Smooth muscle cell (in vitro differentiated cells): ENCODE measurements around the gene RNF130. TPM values are rescaled to one million over a fixed set of nuclear protein-coding genes. Genes with fewer than 3 reads are reported as not detected.

ENCODE experiments used
- DNase-seq: peaks from one replicate; lab custom pipeline; 2025; ENCODE audit not compliant: unreplicated experiment; lab: John Stamatoyannopoulos, UW
- H2AFZ ChIP-seq: fragments of 200-600 bp; sonication (generic); 2 replicates; pipeline ENCODE4 v1.6.0; 2016; ENCODE audit warnings: antibody characterized with exemption, low read depth, mild to moderate bottlenecking
- H3F3A ChIP-seq: fragments of 200-600 bp; sonication (generic); 2 replicates; pipeline ENCODE4 v1.6.0; 2017; ENCODE audit warnings: antibody characterized with exemption, low read depth
- H3K27ac ChIP-seq: fragments of 200-600 bp; sonication (generic); 2 replicates; pipeline ENCODE4 v1.5.1; 2016; ENCODE audit warnings: low read depth, mild to moderate bottlenecking
- H3K27me3 ChIP-seq: fragments of 200-600 bp; sonication (generic); 2 replicates; pipeline ENCODE4 v1.6.1; 2016; ENCODE audit warnings: low read depth, mild to moderate bottlenecking
- H3K36me3 ChIP-seq: fragments of 200-600 bp; sonication (generic); 2 replicates; pipeline ENCODE4 v1.5.1; 2016; ENCODE audit warnings: low read depth
- H3K4me1 ChIP-seq: fragments of 200-600 bp; sonication (generic); 2 replicates; pipeline ENCODE4 v1.5.1; 2016; ENCODE audit warnings: low read depth
- H3K4me2 ChIP-seq: fragments of 200-600 bp; sonication (generic); 2 replicates; pipeline ENCODE4 v1.6.0; 2016; ENCODE audit warnings: mild to moderate bottlenecking
- H3K4me3 ChIP-seq: fragments of 200-600 bp; sonication (generic); 2 replicates; pipeline ENCODE4 v1.5.1; 2016; ENCODE audit warnings: mild to moderate bottlenecking
- H3K79me2 ChIP-seq: fragments of 200-600 bp; sonication (generic); 2 replicates; pipeline ENCODE4 v1.6.0; 2016; ENCODE audit warnings: low read depth, mild to moderate bottlenecking
- H3K9ac ChIP-seq: fragments of 200-600 bp; sonication (generic); 2 replicates; pipeline ENCODE4 v1.6.0; 2016; ENCODE audit warnings: low read depth
- H3K9me3 ChIP-seq: fragments of 200-600 bp; sonication (generic); replicated peaks from 2 replicates; pipeline ENCODE4 v1.5.1; 2016; ENCODE audit warnings: low read depth
- H4K20me1 ChIP-seq: fragments of 200-600 bp; sonication (generic); 2 replicates; pipeline ENCODE4 v1.6.0; 2016; ENCODE audit warnings: low read depth
- WGBS: methylation state at CpG from one replicate; pipeline ENCODE4 v1.1.7; 2016; ENCODE audit warnings: low lambda C conversion rate; 5-methylcytosine and 5-hydroxymethylcytosine counted together
- polyA plus RNA-seq: library from polyadenylated mRNA; unstranded; fragments of >200 nt; fragmentation: Nextera tagmentation; extraction: Ambion mirVana; gene quantifications from 2 replicates; pipeline ENCODE4 v1.2.1, GENCODE V29; 2016
- total RNA-seq: library from RNA; depleted of rRNA; stranded (reverse); fragments of >200 nt; gene quantifications from 2 replicates; pipeline ENCODE4 v1.2.3, GENCODE V29; 2014
- TF ChIP-seq, protein P1 (sequence below): fragments of 200-600 bp; sonication (generic); IDR thresholded peaks from 2 replicates; pipeline ENCODE4 v1.5.1; 2017; ENCODE audit warnings: borderline replicate concordance, mild to moderate bottlenecking, antibody characterized with exemption; ENCODE audit not compliant: insufficient read depth, poor library complexity, severe bottlenecking

RNF130 gene
- total and polyA plus RNA-seq, 2 experiments from 2014 or later: 32.4 to 37.5 TPM

DNA sequence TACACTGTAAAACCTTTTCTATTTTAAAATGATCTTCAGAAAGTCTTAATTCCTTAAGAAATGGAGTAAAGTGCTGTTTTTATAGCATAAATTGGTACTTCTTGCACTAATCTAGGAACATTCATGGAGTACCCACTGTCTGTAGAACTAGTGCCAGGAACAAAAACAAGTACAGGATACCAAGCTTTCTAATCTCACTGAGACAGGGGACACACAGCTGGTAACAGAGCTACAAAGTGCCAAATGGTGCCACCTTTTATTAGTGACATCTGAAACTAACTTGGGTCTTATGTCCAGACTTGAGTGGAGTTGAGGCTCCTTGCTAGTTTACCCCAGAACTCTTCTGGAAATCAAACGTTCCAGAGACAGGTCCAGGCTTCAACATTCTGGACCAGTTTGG, 57.9 kb downstream of the RNF130 start:
- Histone ChIP-seq H3K36me3 (no peaks in the 10 kb centered on the region), H2AFZ (no peak overlapping the region), H3K4me2 (no peak overlapping the region), H3K4me1 (no peaks in the 10 kb centered on the region), H3K9me3 (no peaks in the 10 kb centered on the region), H4K20me1 (peaks cover under 1% of the 10 kb centered on the region), H3F3A (no peaks in the 10 kb centered on the region), H3K27me3 (no peaks in the 10 kb centered on the region), H3K9ac (no peak overlapping the region), H3K79me2 (no peaks in the 10 kb centered on the region), H3K4me3 (no peak overlapping the region), H3K27ac (no peak overlapping the region)
- DNase-seq: no peak
- TF ChIP-seq, protein P1, sequence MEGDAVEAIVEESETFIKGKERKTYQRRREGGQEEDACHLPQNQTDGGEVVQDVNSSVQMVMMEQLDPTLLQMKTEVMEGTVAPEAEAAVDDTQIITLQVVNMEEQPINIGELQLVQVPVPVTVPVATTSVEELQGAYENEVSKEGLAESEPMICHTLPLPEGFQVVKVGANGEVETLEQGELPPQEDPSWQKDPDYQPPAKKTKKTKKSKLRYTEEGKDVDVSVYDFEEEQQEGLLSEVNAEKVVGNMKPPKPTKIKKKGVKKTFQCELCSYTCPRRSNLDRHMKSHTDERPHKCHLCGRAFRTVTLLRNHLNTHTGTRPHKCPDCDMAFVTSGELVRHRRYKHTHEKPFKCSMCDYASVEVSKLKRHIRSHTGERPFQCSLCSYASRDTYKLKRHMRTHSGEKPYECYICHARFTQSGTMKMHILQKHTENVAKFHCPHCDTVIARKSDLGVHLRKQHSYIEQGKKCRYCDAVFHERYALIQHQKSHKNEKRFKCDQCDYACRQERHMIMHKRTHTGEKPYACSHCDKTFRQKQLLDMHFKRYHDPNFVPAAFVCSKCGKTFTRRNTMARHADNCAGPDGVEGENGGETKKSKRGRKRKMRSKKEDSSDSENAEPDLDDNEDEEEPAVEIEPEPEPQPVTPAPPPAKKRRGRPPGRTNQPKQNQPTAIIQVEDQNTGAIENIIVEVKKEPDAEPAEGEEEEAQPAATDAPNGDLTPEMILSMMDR: no peak
- 70% methylated on average over 1 of the region's 1 CpG for WGBS

DNA sequence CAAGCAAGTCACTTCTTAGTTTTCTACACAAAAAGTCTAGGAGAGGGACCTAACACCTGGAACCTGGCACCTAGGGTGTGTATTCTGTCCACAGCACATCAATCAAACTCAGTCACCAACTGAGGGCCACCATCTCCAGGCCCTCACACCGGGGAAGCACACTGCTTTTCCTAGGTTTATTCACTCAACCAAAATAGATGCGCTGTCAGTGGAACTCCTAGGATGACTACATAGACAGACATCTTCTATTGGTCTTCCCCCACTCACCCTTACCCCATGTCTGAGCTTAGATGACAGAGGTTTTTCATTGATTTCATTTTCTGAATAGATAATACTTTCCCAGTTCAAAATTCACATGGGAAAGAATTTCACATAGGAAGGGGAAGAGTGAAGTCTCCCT, 59.2 kb downstream of the RNF130 start:
- 100% methylated on average over 2 of the region's 2 CpGs for WGBS
- peaks cover 7% of the 10 kb centered on the region for H3K4me1 ChIP-seq
- TF ChIP-seq, protein P1: no peak
- no peak overlapping the region for H3K4me3 ChIP-seq
- H3K9ac ChIP-seq: no peak overlapping the region
- no peak for DNase-seq
- no peak overlapping the region for H3K27ac ChIP-seq
- peaks cover 13% of the 10 kb centered on the region for H4K20me1 ChIP-seq
- no peaks in the 10 kb centered on the region for H3K9me3 ChIP-seq
- H3K79me2 ChIP-seq: no peaks in the 10 kb centered on the region
- H2AFZ ChIP-seq: no peak overlapping the region
- no peaks in the 10 kb centered on the region for H3K36me3 ChIP-seq
- H3F3A ChIP-seq: no peaks in the 10 kb centered on the region
- no peak overlapping the region for H3K4me2 ChIP-seq
- H3K27me3 ChIP-seq: no peaks in the 10 kb centered on the region

DNA sequence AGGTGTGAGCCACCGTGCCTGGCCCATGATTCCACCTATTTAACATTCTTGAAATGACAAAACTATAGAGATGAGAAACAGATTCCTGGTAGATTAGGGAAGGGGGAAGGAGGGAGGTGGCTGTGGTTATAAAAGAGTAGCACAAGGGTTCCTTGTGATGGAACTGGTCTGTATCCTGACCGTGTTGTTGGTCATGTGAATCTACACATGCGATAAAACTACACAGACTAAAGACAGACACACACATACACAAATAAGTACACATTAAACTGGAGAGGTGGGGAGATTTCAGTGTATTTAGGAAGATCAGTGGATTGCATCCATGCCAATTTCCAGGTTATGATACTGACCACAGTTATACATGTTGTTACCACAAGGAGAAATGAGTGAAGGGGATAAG, 60.9 kb downstream of the RNF130 start:
- Histone ChIP-seq H3F3A (no peaks in the 10 kb centered on the region), H3K4me1 (peaks cover 19% of the 10 kb centered on the region), H3K27me3 (no peaks in the 10 kb centered on the region), H4K20me1 (peaks cover 26% of the 10 kb centered on the region), H3K4me3 (no peak overlapping the region), H3K27ac (no peak overlapping the region), H3K9ac (no peak overlapping the region), H2AFZ (no peak overlapping the region), H3K4me2 (no peak overlapping the region), H3K9me3 (no peaks in the 10 kb centered on the region), H3K79me2 (no peaks in the 10 kb centered on the region), H3K36me3 (no peaks in the 10 kb centered on the region)
- WGBS: 95% methylated on average over 3 of the region's 3 CpGs
- no peak for DNase-seq
- TF ChIP-seq, protein P1: no peak

DNA sequence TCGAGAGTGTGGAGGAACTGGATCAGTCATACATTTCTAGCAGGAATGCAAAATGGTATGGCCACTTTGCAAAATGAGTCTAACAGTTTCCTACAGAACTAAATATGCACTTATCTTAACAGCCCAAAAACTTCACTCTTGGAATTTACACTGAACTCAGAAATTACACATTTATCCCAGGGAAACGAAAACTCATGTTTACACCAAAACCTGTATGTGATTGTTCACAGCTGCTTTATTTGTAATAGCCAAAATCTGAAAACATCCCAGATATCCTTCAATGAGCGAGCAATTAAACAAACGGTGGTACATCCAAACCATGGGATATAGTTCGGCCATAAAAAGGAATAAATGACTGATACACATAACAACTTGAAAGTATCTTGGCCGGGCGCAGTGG, 62.0 kb downstream of the RNF130 start:
- Histone ChIP-seq H3K27ac (no peak overlapping the region), H4K20me1 (peaks cover 31% of the 10 kb centered on the region), H3K4me2 (no peak overlapping the region), H3K9me3 (no peaks in the 10 kb centered on the region), H3K27me3 (no peaks in the 10 kb centered on the region), H3K9ac (no peak overlapping the region), H3K4me1 (peaks cover 19% of the 10 kb centered on the region), H3K36me3 (no peaks in the 10 kb centered on the region), H2AFZ (no peak overlapping the region), H3K4me3 (no peak overlapping the region), H3K79me2 (no peaks in the 10 kb centered on the region), H3F3A (no peaks in the 10 kb centered on the region)
- 92% methylated on average over 7 of the region's 7 CpGs for WGBS
- TF ChIP-seq, protein P1: no peak
- DNase-seq: no peak
